Fibroblast of the conjunctiva (primary cell): ENCODE measurements around the gene OBSCN.
A peak's percentile ranks its signal among the peaks of the same experiment; 100 is the strongest.

ENCODE experiments used
- DNase-seq: peaks from one replicate; pipeline ENCODE4 v3.0.0-alpha.2; 2010; ENCODE audit warnings: low read depth

The OBSCN gene

GRCh38 chr1:228403231-228403631 lies 195.4 kb downstream of the OBSCN start:
- DNase-seq: no peak

GRCh38 chr1:228404107-228404720 lies 196.4 kb downstream of the OBSCN start:
- DNase-seq: no peak

GRCh38 chr1:228405200-228405978 lies 197.5 kb downstream of the OBSCN start:
- no peak for DNase-seq

- no peak for DNase-seq
Measured at GRCh38 chr1:228405979-228406228, 198.1 kb downstream of the OBSCN start.

- no peak for DNase-seq
Measured at GRCh38 chr1:228407106-228408040, 199.5 kb downstream of the OBSCN start.

GRCh38 chr1:228408041-228408868 lies 200.4 kb downstream of the OBSCN start:
- DNase-seq: no peak

- no peak for DNase-seq
Measured at GRCh38 chr1:228408869-228409805, 201.3 kb downstream of the OBSCN start.

- peak; percentile 17 for DNase-seq
Measured at GRCh38 chr1:228410015-228410414, 202.2 kb downstream of the OBSCN start.

GRCh38 chr1:228410671-228411070 lies 202.8 kb downstream of the OBSCN start:
- no peak for DNase-seq

GRCh38 chr1:228411121-228411520 lies 203.3 kb downstream of the OBSCN start:
- no peak for DNase-seq

- DNase-seq: no peak
Measured at GRCh38 chr1:228411548-228412430, 203.9 kb downstream of the OBSCN start.

- no peak for DNase-seq
Measured at GRCh38 chr1:228413241-228414010, 205.6 kb downstream of the OBSCN start.

- no peak for DNase-seq
Measured at GRCh38 chr1:228414511-228415211, 206.8 kb downstream of the OBSCN start.

- no peak for DNase-seq
Measured at GRCh38 chr1:228415221-228415620, 207.4 kb downstream of the OBSCN start.

- no peak for DNase-seq
Measured at GRCh38 chr1:228415853-228416216, 208.0 kb downstream of the OBSCN start.

- DNase-seq: no peak
Measured at GRCh38 chr1:228416217-228416933, 208.5 kb downstream of the OBSCN start, which contains the start of gene TRIM17. TSS of gene TRIM17 (minus strand) at chr1:228416861. CDS start at chr1:228415072, 1,789 bp downstream.

- no peak for DNase-seq
Measured at GRCh38 chr1:228417061-228417460, 209.2 kb downstream of the OBSCN start.
